NCI-H187 (cell line): Measurements from ENCODE around the gene DST.

Experiments
- DNase-seq, 2 experiments: peaks; one replicate each; lab custom pipeline; 2025; lab: John Stamatoyannopoulos, UW

Gene DST

GRCh38 chr6:56480654-56481337 is 161.9 kb downstream of the DST start:
- no peak for DNase-seq

- no peak for DNase-seq
These were observed 162.4 kb downstream of the DST start for GRCh38 chr6:56480246-56480645.

GRCh38 chr6:56479381-56479780 is 163.3 kb downstream of the DST start:
- no peak for DNase-seq

- no peak for DNase-seq
These were observed 164.5 kb downstream of the DST start for GRCh38 chr6:56478202-56478601.

- DNase-seq, result no peak
These were observed 165.4 kb downstream of the DST start for GRCh38 chr6:56477241-56477640.

GRCh38 chr6:56475736-56476457 is 166.8 kb downstream of the DST start:
- no peak for DNase-seq

GRCh38 chr6:56474532-56474931 is 168.2 kb downstream of the DST start:
- DNase-seq, result no peak

GRCh38 chr6:56463443-56463842 is 179.2 kb downstream of the DST start:
- no peak for DNase-seq

GRCh38 chr6:56459030-56459805 is 183.5 kb downstream of the DST start:
- no peak for DNase-seq

- no peak for DNase-seq
These were observed 184.3 kb downstream of the DST start for GRCh38 chr6:56458324-56458884.

GRCh38 chr6:56456785-56457184 is 185.9 kb downstream of the DST start:
- no peak for DNase-seq

- no peak for DNase-seq
These were observed 191.6 kb downstream of the DST start for GRCh38 chr6:56450882-56451739.

GRCh38 chr6:56450376-56450775 is 192.3 kb downstream of the DST start:
- DNase-seq, result no peak

GRCh38 chr6:56448046-56448445 is 194.6 kb downstream of the DST start:
- DNase-seq, result no peak

- DNase-seq, result no peak
These were observed 196.9 kb downstream of the DST start for GRCh38 chr6:56445818-56446217.

- DNase-seq, result no peak
These were observed 197.8 kb downstream of the DST start for GRCh38 chr6:56444855-56445254.

GRCh38 chr6:56440551-56440981 is 202.1 kb downstream of the DST start:
- DNase-seq, result no peak

- DNase-seq, result no peak
These were observed 205.4 kb downstream of the DST start for GRCh38 chr6:56437171-56437900.

GRCh38 chr6:56435754-56436153 is 206.9 kb downstream of the DST start:
- no peak for DNase-seq

GRCh38 chr6:56435326-56435725 is 207.4 kb downstream of the DST start:
- no peak for DNase-seq

GRCh38 chr6:56434606-56435005 is 208.1 kb downstream of the DST start:
- DNase-seq, result no peak
